Karpas-422 (cell line): ENCODE data around the gene ENKD1. TPM values are rescaled to one million over a fixed set of nuclear protein-coding genes. Genes with fewer than 3 reads are reported as not detected.

Experiments
- DNase-seq: peaks from one replicate; pipeline ENCODE4 v3.0.0-alpha.2; 2015
- H2AFZ ChIP-seq: fragments of 200-600 bp; sonication (generic); 2 replicates; pipeline ENCODE4 v1.6.1; 2014; ENCODE audit warnings: antibody characterized with exemption, low read length, mixed read lengths
- H3K27ac ChIP-seq: fragments of 200-600 bp; sonication (generic); 2 replicates; pipeline ENCODE4 v1.5.1; 2014; ENCODE audit warnings: mild to moderate bottlenecking, low read length, moderate library complexity
- H3K27me3 ChIP-seq: fragments of 200-600 bp; sonication (generic); 2 replicates; pipeline ENCODE4 v1.6.1; 2014; ENCODE audit warnings: low read length, mixed read lengths
- H3K36me3 ChIP-seq: fragments of 200-600 bp; sonication (generic); 2 replicates; pipeline ENCODE4 v1.6.1; 2014; ENCODE audit warnings: low read length, mixed read lengths; ENCODE audit not compliant: insufficient read depth
- H3K4me1 ChIP-seq: fragments of 200-600 bp; sonication (generic); 2 replicates; pipeline ENCODE4 v1.6.1; 2014; ENCODE audit warnings: mild to moderate bottlenecking, low read length, mixed read lengths
- H3K4me2 ChIP-seq: fragments of 200-600 bp; sonication (generic); 2 replicates; pipeline ENCODE4 v1.6.1; 2014; ENCODE audit warnings: low read length, low read depth, mild to moderate bottlenecking; ENCODE audit not compliant: poor library complexity, severe bottlenecking
- H3K4me3 ChIP-seq: fragments of 200-600 bp; sonication (generic); 2 replicates; pipeline ENCODE4 v1.5.1; 2014; ENCODE audit warnings: mild to moderate bottlenecking, antibody characterized with exemption, low read length, mixed read lengths
- H3K79me2 ChIP-seq: fragments of 200-600 bp; sonication (generic); 2 replicates; pipeline ENCODE4 v1.6.1; 2014; ENCODE audit warnings: mild to moderate bottlenecking, low read length, mixed read lengths
- H3K9ac ChIP-seq: fragments of 200-600 bp; sonication (generic); 2 replicates; pipeline ENCODE4 v1.6.0; 2014; ENCODE audit warnings: low read length
- H3K9me2 ChIP-seq: fragments of 200-600 bp; sonication (generic), shearing (Covaris generic); replicated peaks from 2 replicates; pipeline ENCODE4 v1.6.0; 2014; ENCODE audit warnings: mild to moderate bottlenecking, low read length, moderate library complexity; ENCODE audit not compliant: insufficient read depth
- H3K9me3 ChIP-seq: fragments of 300-700, 200-600 bp; sonication (generic); 2 replicates; pipeline ENCODE4 v1.6.1; 2014; ENCODE audit warnings: low read length, mixed read lengths
- H4K20me1 ChIP-seq: fragments of 200-600 bp; sonication (generic); 2 replicates; pipeline ENCODE4 v1.6.1; 2014; ENCODE audit warnings: mild to moderate bottlenecking, antibody characterized with exemption, low read length, low read depth; ENCODE audit not compliant: insufficient read depth
- total RNA-seq: library from RNA; depleted of rRNA; stranded (reverse); fragments of >200 nt; shearing (Covaris generic); gene quantifications from 2 replicates; pipeline ENCODE4 v1.2.3, GENCODE V29; 2014; ENCODE audit warnings: low replicate concordance

Gene ENKD1
- total RNA-seq, 1 experiment from 2014 or later: 8.4 TPM

- no peaks in the 10 kb centered on the region for H3K27me3 ChIP-seq
- H3K79me2 ChIP-seq: peaks cover 26% of the 10 kb centered on the region
- H4K20me1 ChIP-seq: no peaks in the 10 kb centered on the region
- H3K4me2 ChIP-seq: no peak overlapping the region
- H2AFZ ChIP-seq: no peak overlapping the region
- no peak overlapping the region for H3K27ac ChIP-seq
- no peak overlapping the region for H3K4me3 ChIP-seq
- no peaks in the 10 kb centered on the region for H3K9me3 ChIP-seq
- H3K4me1 ChIP-seq: peaks cover 25% of the 10 kb centered on the region
- no peak overlapping the region for H3K9ac ChIP-seq
- no peaks in the 10 kb centered on the region for H3K9me2 ChIP-seq
- peaks cover 3% of the 10 kb centered on the region; the same call in 1 of the 2 replicates for H3K36me3 ChIP-seq
- DNase-seq: no peak
These were observed 10.4 kb upstream of the ENKD1 start for GRCh38 chr16:67676939-67677338.

- no peak overlapping the region for H2AFZ ChIP-seq
- H3K9me3 ChIP-seq: no peaks in the 10 kb centered on the region
- no peaks in the 10 kb centered on the region for H3K27me3 ChIP-seq
- no peak for DNase-seq
- H3K36me3 ChIP-seq: peaks cover 3% of the 10 kb centered on the region; the same call in 1 of the 2 replicates
- no peak overlapping the region for H3K9ac ChIP-seq
- H3K4me3 ChIP-seq: no peak overlapping the region
- H3K9me2 ChIP-seq: no peaks in the 10 kb centered on the region
- H3K4me1 ChIP-seq: peaks cover 25% of the 10 kb centered on the region
- H3K4me2 ChIP-seq: no peak overlapping the region
- peaks cover 22% of the 10 kb centered on the region for H3K79me2 ChIP-seq
- no peaks in the 10 kb centered on the region for H4K20me1 ChIP-seq
- no peak overlapping the region for H3K27ac ChIP-seq
These were observed 10.0 kb upstream of the ENKD1 start for GRCh38 chr16:67676516-67676915.

DNA sequence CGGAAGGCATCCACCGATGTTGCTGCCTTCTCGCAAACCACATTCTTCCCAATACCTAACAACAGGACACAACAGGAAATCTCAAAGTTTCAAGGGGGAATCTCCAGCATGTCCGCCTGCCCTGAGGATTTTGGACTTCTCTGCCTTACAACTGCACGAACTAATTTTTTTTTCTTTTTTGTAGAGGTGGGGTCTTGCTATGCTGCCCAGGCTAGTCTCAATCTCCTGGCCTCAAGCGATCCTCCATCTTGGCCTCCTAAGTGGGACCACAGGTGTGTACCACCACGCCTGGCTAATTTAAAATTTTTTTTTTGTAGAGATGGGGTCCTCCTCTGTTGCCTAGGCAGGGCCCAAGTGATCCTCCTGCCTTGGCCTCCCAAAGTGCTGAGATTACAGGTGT is 9.4 kb upstream of the ENKD1 start:
- H3K4me1 ChIP-seq: peaks cover 27% of the 10 kb centered on the region
- H3K79me2 ChIP-seq: peaks cover 17% of the 10 kb centered on the region
- no peak overlapping the region for H2AFZ ChIP-seq
- H3K9me3 ChIP-seq: no peaks in the 10 kb centered on the region
- peaks cover 3% of the 10 kb centered on the region; the same call in 1 of the 2 replicates for H3K36me3 ChIP-seq
- H4K20me1 ChIP-seq: no peaks in the 10 kb centered on the region
- no peak overlapping the region for H3K27ac ChIP-seq
- no peaks in the 10 kb centered on the region for H3K27me3 ChIP-seq
- no peak for DNase-seq
- H3K9me2 ChIP-seq: no peaks in the 10 kb centered on the region
- H3K4me2 ChIP-seq: no peak overlapping the region
- H3K9ac ChIP-seq: no peak overlapping the region
- no peak overlapping the region for H3K4me3 ChIP-seq

DNA sequence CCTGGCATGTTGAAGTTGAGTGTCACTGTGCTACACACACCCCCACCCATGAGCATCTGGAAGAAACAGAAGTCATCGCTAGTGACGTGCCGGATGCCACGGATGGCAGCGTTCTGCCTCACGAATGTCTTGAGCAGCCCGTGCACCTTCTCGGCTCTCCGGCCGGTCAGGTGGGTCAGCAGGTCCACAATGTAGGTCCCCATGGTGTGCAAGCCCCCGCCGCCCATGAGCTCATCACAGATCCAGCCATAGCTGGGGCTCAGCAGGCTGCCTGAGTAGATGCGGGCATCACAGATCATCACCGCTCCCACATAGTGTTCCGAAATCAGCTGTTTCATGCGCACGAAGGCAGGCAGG is 9.0 kb upstream of the ENKD1 start:
- Histone ChIP-seq H3K27ac (no peak overlapping the region), H2AFZ (no peak overlapping the region), H3K9me3 (no peaks in the 10 kb centered on the region), H3K9ac (no peak overlapping the region), H3K79me2 (peaks cover 14% of the 10 kb centered on the region; the same call in 1 of the 2 replicates), H3K36me3 (no peaks in the 10 kb centered on the region), H3K4me1 (peaks cover 31% of the 10 kb centered on the region), H3K4me2 (no peak overlapping the region), H3K9me2 (no peaks in the 10 kb centered on the region), H3K27me3 (no peaks in the 10 kb centered on the region), H3K4me3 (no peak overlapping the region), H4K20me1 (no peaks in the 10 kb centered on the region)
- no peak for DNase-seq

DNA sequence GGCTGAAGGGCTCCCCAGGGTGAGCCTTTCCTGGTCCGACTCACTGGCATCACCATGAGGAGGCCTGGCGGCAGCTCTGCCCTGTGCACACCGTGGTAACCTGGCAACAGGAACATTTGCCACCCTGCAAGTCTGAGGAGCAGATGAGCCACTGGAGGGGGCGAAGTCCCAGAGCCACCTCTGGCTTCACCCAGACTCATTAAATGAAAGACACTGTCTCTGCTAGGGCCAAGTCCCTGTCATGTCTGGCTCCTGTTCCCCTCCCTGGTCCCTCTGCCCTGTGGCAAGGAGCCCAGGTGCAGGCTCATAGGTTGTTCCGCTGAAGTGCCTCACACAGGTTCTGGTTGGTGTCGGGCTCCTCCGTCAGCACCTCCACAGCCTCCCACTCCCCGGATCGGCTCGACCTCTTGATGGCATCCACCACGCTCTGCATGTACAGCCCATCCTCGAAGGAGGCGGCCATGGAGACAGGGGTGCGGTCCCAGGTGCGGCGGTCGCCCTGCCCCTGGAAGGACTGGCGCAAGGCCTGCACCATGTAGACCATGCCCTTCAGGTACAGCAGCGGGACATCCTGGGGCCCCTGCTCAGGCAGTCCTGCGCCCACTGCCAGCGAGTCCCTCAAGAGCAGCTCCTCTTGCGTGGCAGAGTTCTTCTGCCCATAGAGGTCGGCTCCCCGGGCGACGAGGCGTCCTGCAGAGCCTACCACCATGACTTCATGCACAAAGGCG is 8.5 kb upstream of the ENKD1 start:
- Histone ChIP-seq H3K9ac (no peak overlapping the region), H3K79me2 (peaks cover 12% of the 10 kb centered on the region; the same call in 1 of the 2 replicates), H3K27me3 (no peaks in the 10 kb centered on the region), H3K4me1 (peaks cover 37% of the 10 kb centered on the region), H3K4me2 (no peak overlapping the region), H4K20me1 (no peaks in the 10 kb centered on the region), H3K4me3 (no peak overlapping the region), H3K27ac (peak overlapping the region; percentile 43; the same call in 1 of the 2 replicates), H2AFZ (no peak overlapping the region), H3K36me3 (no peaks in the 10 kb centered on the region), H3K9me2 (no peaks in the 10 kb centered on the region), H3K9me3 (no peaks in the 10 kb centered on the region)
- DNase-seq: peak; percentile 41

DNA sequence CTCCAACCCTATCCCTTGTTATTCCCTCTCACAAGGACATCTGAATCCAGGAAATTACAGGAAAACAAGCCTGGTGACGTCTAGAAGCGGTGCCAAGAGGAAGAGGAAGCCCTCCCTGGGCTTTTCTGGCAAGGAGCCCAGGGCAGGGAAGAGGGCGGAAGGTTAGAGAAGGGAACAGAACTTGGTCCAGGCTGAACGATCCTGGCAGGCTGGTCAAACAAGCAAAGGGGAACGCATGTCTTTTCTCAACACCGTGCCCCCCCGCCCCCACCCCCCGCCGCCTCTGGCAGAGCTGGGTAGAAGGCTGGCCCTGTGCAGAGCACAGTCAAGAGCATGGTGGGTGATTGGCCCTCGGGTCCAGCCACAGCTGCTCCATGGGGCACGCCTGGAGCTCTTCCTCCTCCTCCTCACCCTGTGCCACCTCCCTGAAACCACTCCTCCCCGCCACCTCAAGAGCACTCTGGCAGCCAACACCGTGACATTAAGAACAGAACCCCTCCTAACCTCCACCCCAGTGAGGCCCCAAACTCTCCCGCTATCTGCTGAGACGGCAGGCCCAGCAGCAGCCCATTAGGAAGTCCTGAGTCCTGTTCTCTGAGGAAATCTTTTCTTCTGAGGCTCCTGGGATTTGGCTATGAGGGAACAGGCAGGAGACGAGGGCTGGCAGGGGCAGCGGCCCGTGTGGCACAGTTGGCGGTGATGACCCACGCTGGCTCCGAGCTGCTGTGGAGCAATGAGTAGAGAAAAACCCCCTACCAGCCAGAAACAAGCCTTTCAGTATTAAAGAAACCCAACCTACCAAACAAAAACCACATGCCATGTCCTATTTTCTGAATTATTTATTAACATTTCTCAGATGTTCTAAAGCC is 7.4 kb upstream of the ENKD1 start:
- no peak overlapping the region for H3K4me3 ChIP-seq
- H3K36me3 ChIP-seq: no peaks in the 10 kb centered on the region
- H3K27me3 ChIP-seq: no peaks in the 10 kb centered on the region
- H3K4me1 ChIP-seq: peaks cover 47% of the 10 kb centered on the region
- H4K20me1 ChIP-seq: no peaks in the 10 kb centered on the region
- no peaks in the 10 kb centered on the region for H3K9me2 ChIP-seq
- H2AFZ ChIP-seq: no peak overlapping the region
- peak overlapping the region; percentile 13; the same call in 1 of the 2 replicates for H3K9ac ChIP-seq
- DNase-seq: no peak
- 0 out of 2 replicates have a peak, but pooled peaks cover 10% of the 10 kb centered on the region for H3K79me2 ChIP-seq
- H3K27ac ChIP-seq: peak overlapping the region; percentile 43
- no peak overlapping the region for H3K4me2 ChIP-seq
- H3K9me3 ChIP-seq: no peaks in the 10 kb centered on the region

DNA sequence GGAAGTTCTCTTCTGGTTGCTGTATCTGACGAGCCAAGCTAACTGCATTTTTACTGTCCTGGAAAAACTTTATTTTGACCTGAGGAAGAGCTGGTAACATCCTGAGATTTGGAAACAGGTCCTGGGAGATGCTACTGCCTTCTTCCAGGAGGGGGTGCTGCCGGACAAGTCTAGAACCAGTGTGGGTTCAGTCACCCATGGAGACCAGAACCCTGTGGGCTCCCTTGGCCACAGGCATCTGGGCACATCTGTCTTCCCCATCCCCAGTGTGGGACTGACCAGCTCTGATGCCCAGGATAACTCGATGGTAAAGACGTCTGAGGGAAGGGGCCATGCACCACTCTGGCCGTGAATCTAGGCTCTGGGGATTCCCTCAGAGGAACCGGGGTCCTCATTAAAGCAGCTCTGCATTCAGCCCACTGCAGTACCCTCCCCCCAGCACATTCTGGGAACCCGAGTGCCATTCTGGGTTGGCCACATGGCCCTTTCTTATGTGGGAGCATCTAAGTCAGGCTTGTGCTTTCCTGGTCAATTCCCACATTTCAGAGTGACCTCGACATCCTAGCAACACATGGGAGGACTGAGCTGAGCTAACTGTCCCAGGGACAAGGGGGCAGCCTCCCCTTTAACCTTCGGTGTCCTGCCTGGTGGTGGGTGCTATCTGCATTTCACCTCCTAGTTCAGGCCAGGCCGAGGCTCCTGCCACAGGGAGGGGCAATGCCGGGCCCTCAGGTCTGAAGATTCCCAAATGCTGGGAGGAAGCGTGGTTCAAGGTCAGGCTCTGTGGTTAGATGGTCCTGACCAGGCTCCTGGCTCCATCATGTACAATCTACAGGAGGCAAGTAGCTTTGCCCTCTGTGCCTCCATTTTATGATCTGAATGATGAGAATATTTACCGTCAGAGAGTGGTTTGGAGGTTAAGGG is 6.5 kb upstream of the ENKD1 start:
- Histone ChIP-seq H3K36me3 (no peaks in the 10 kb centered on the region), H3K4me3 (no peak overlapping the region), H3K4me1 (peaks cover 57% of the 10 kb centered on the region), H3K9ac (peak overlapping the region; percentile 13), H3K9me2 (no peaks in the 10 kb centered on the region), H3K27ac (peak overlapping the region; percentile 41), H3K79me2 (0 out of 2 replicates have a peak, but pooled peaks cover 10% of the 10 kb centered on the region), H2AFZ (no peak overlapping the region), H3K9me3 (no peaks in the 10 kb centered on the region), H4K20me1 (no peaks in the 10 kb centered on the region), H3K4me2 (peak overlapping the region; percentile 4), H3K27me3 (no peaks in the 10 kb centered on the region)
- peak; percentile 88 for DNase-seq
